ENCODE data around the gene CSRP1. TPM values are rescaled to one million over a fixed set of nuclear protein-coding genes. Genes with fewer than 3 reads are reported as not detected.

Gene CSRP1
- 688 and 952 TPM in 2 replicates for total RNA-seq

GRCh38 chr1:201506557-201507359, at the start of gene CSRP1:
TSS of gene CSRP1 (minus strand) at chr1:201507123. CDS start at chr1:201496303, 10,820 bp downstream.

GRCh38 chr1:201538612-201539551, 32.0 kb upstream of the CSRP1 start, which contains the start of gene NAV1:
TSS of gene NAV1 (plus strand) at chr1:201539127. CDS start at chr1:201622885, 83,758 bp downstream.

DNA sequence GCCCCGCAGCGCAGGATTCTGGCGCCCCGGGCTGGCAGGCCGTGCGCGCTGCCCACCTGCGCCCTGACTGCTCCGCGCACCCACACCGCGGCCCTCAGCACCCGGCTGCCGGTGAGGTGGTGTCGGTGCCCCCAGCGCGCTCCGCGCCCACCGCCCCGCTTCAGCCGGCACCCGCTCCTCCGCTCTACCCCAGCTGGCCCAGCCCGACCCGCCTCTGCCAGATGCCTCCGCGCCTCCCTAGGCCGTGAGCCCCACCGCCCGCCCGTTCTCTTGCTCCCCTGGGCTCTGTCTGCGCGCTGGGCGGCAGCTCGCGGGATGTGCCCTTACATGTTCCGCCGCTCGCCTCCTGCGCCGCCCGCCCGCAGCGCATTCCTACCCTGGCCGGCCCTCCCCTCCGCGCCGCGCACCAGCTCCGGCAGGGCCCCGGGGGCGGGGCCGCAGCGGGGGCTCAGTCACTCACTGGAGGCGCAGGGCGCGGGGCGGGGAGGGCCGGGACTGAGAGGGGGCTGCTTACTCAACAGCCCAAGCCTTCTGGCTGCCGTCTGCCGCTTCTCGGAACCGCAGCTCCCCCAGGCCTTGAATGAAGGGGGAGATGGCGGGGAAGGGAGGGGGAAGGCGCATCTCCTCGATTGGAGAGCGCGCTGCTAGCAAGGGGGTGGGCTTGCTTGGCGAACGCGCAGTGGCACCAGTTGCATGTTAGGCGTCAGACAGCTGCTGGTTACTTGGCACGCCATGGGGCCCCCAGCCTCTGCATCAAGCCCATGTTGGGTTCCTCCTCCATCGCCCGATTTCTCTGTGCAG, 37.9 kb downstream of the CSRP1 start, which contains the start of gene PHLDA3:
Gene PHLDA3 (minus strand): TSS at position 345 of the 801 bp plus-strand sequence. CDS start 402 bp downstream, outside the sequence.

Other genes with a start within 250 kb of the CSRP1 start
- under 0.01 TPM in 1 of 2 replicates, not detected in the other for gene PKP1, start 223.6 kb downstream of the CSRP1 start, total RNA-seq
- not detected in 2 replicates for gene TNNT2, start 129.4 kb downstream of the CSRP1 start, total RNA-seq
- gene LAD1, start 107.8 kb downstream of the CSRP1 start, total RNA-seq = not detected in 2 replicates
- gene TNNI1, start 85.4 kb downstream of the CSRP1 start, total RNA-seq = not detected in 2 replicates
- 31.9 and 38.0 TPM in 2 replicates for gene PHLDA3, start 37.9 kb downstream of the CSRP1 start, total RNA-seq
- gene NAV1, start 32.0 kb upstream of the CSRP1 start, total RNA-seq = 12.6 and 14.9 TPM in 2 replicates